Sigmoid colon (tissue), 7 donors: ENCODE results near the gene CXorf66. TPM values are rescaled to one million over a fixed set of nuclear protein-coding genes. Genes with fewer than 3 reads are reported as not detected.

ENCODE experiments used
- DNase-seq: peaks from one replicate; pipeline ENCODE4 v3.0.0-alpha.2; 2019
- H3K27ac ChIP-seq, 4 donors: fragments of 200-600 bp; sonication (generic); one replicate each; pipeline ENCODE4 v1.5.1; 2016 to 2019; ENCODE audit warnings: mild to moderate bottlenecking in 1 of 4
- H3K27me3 ChIP-seq, 3 donors: fragments of 200-600 bp; sonication (generic); one replicate each; pipeline ENCODE4 v1.5.1; 2019; ENCODE audit warnings: mild to moderate bottlenecking in 1 of 3
- H3K36me3 ChIP-seq, 4 donors: fragments of 200-600 bp; sonication (generic); one replicate each; pipeline ENCODE4 v1.5.1; 2016 to 2019
- H3K4me1 ChIP-seq, 4 donors: fragments of 200-600 bp; sonication (generic); one replicate each; pipeline ENCODE4 v1.5.1; 2017 to 2019
- H3K4me3 ChIP-seq, 4 donors: fragments of 200-600 bp; sonication (generic); one replicate each; pipeline ENCODE4 v1.5.1; 2017 to 2019; ENCODE audit warnings: mild to moderate bottlenecking in 2 of 4, moderate library complexity in 1 of 4
- H3K9me3 ChIP-seq, 4 donors: fragments of 200-600 bp in 3 of 4; sonication (generic) in 3 of 4; one replicate each; pipeline versions ENCODE4 v1.5.1 to v1.6.1; 2013 to 2019
- CTCF ChIP-seq, 4 experiments: fragments of 450-650 bp in 3 of 4; fragments of 200-600 bp in 1 of 4; IDR thresholded peaks; one replicate each; pipeline ENCODE4 v1.5.1; 2016 to 2019; ENCODE audit warnings: antibody characterized with exemption in 4 of 4, mild to moderate bottlenecking in 3 of 4, moderate library complexity in 2 of 4
- EP300 ChIP-seq, 4 donors: sonication (generic); formaldehyde crosslinking; IDR thresholded peaks; one replicate each; pipeline ENCODE4 v1.6.1; 2017; ENCODE audit warnings: antibody characterized with exemption in 4 of 4
- POLR2A ChIP-seq, 2 donors: fragments of 450-650 bp; IDR thresholded peaks; one replicate each; pipeline ENCODE4 v1.6.1; 2016; ENCODE audit warnings: antibody characterized with exemption in 2 of 2, mild to moderate bottlenecking in 2 of 2, moderate library complexity in 2 of 2
- POLR2AphosphoS5 ChIP-seq, 4 donors: sonication (generic); formaldehyde crosslinking; IDR thresholded peaks; one replicate each; pipeline ENCODE4 v1.6.1; 2017; ENCODE audit warnings: antibody characterized with exemption in 4 of 4
- WGBS, 2 donors: extraction: QIAGEN DNeasy Blood & Tissue Kit; methylation state at CpG; one replicate each; pipeline ENCODE4 v1.1.7; 2013; 5-methylcytosine and 5-hydroxymethylcytosine counted together
- intact Hi-C: fragments of 100-400 bp; cut with DNase I; formaldehyde crosslinking; loops from one replicate; pipeline ENCODE4 v1.15.1; 2023
- polyA plus RNA-seq, 3 donors: library from polyadenylated mRNA; stranded (reverse); fragments of 200-250 nt; gene quantifications; one replicate each; pipeline ENCODE4 v1.2.3, GENCODE V29; 2013
- total RNA-seq, 4 donors: library from RNA; depleted of rRNA; stranded (reverse); fragments of >200 nt; gene quantifications; one replicate each; pipeline ENCODE4 v1.1.0, GENCODE V29; 2016
- donor health status: healthy with polysubstance abuse.
- donor health status: Bipolar disorder and iron deficiency.
- donor health status: healthy.

Gene CXorf66
- total RNA-seq = not detected
- not detected for polyA plus RNA-seq

- 92 to 93% methylated on average over 7 of the region's 7 CpGs for WGBS, 2 donors
- Histone ChIP-seq H3K4me3 (no peak within 1 kb of the TSS), H3K27me3 (no peaks in the 10 kb centered on the region), H3K27ac (no peak within 1 kb of the TSS), H3K36me3 (no peaks in the 10 kb centered on the region), H3K4me1 (no peaks in the 10 kb centered on the region), H3K9me3 (no peaks in the 10 kb centered on the region)
- DNase-seq = no peak
- intact Hi-C loops = no loop called here
- TF ChIP-seq POLR2AphosphoS5 (IDR thresholded peaks at IDR 0.05) = no peak
- no peak for TF ChIP-seq CTCF (IDR thresholded peaks at IDR 0.05)
- TF ChIP-seq POLR2A (IDR thresholded peaks at IDR 0.05) = no peak
- TF ChIP-seq EP300 (IDR thresholded peaks at IDR 0.05) = no peak
Observed at GRCh38 chrX:139965421-139965820, at the start of gene CXorf66. CXorf66 (minus strand) TSS chrX:139965521; CDS start chrX:139965496, 25 bp downstream.

- 48 to 83% methylated on average over 3 of the region's 3 CpGs for WGBS, 2 donors
Observed at GRCh38 chrX:139982856-139983255, 17.5 kb upstream of the CXorf66 start.

GRCh38 chrX:139974471-139974870 lies 9.2 kb upstream of the CXorf66 start:
- Histone ChIP-seq H3K4me1 (no peaks in the 10 kb centered on the region), H3K27ac (no peak overlapping the region), H3K9me3 (no peaks in the 10 kb centered on the region), H3K27me3 (no peaks in the 10 kb centered on the region), H3K36me3 (no peaks in the 10 kb centered on the region), H3K4me3 (no peak overlapping the region)
- 35 to 82% methylated on average over 3 of the region's 3 CpGs for WGBS, 2 donors
- no peak for TF ChIP-seq POLR2AphosphoS5 (IDR thresholded peaks at IDR 0.05)
- no peak for TF ChIP-seq CTCF (IDR thresholded peaks at IDR 0.05)
- TF ChIP-seq POLR2A (IDR thresholded peaks at IDR 0.05) = no peak
- TF ChIP-seq EP300 (IDR thresholded peaks at IDR 0.05) = no peak
- DNase-seq = no peak
- intact Hi-C loops = no loop called here

More at GRCh38 chrX:139982856-139983255, 17.5 kb upstream of the CXorf66 start:
- no peak for TF ChIP-seq POLR2AphosphoS5 (IDR thresholded peaks at IDR 0.05)
- TF ChIP-seq CTCF (IDR thresholded peaks at IDR 0.05) = no peak
- TF ChIP-seq EP300 (IDR thresholded peaks at IDR 0.05) = no peak
- no peak for TF ChIP-seq POLR2A (IDR thresholded peaks at IDR 0.05)
- Histone ChIP-seq H3K27me3 (no peaks in the 10 kb centered on the region), H3K27ac (no peak overlapping the region), H3K9me3 (no peaks in the 10 kb centered on the region), H3K4me1 (no peaks in the 10 kb centered on the region), H3K4me3 (no peak overlapping the region), H3K36me3 (no peaks in the 10 kb centered on the region)
- intact Hi-C loops = no loop called here
- no peak for DNase-seq

- no peaks in the 10 kb centered on the region for H3K27me3 ChIP-seq
- H3K27ac ChIP-seq = no peak overlapping the region
- H3K36me3 ChIP-seq = no peaks in the 10 kb centered on the region
- TF ChIP-seq POLR2AphosphoS5 (IDR thresholded peaks at IDR 0.05) (no peak), CTCF (IDR thresholded peaks at IDR 0.05) (no peak), EP300 (IDR thresholded peaks at IDR 0.05) (no peak), POLR2A (IDR thresholded peaks at IDR 0.05) (no peak)
- H3K4me1 ChIP-seq = no peaks in the 10 kb centered on the region
- 66 to 81% methylated on average over 6 of the region's 6 CpGs for WGBS, 2 donors
- intact Hi-C loops = no loop called here
- DNase-seq = no peak
- H3K9me3 ChIP-seq = no peaks in the 10 kb centered on the region
- no peak overlapping the region for H3K4me3 ChIP-seq
Observed at GRCh38 chrX:139972629-139973624, 7.6 kb upstream of the CXorf66 start.
